Kidney (tissue), 14 donors: ENCODE measurements around the gene TMEM240. TPM values are rescaled to one million over a fixed set of nuclear protein-coding genes. Genes with fewer than 3 reads are reported as not detected.
"Not testable (repeated sequence)": the region's sequence is repeated elsewhere in the genome, so short reads cannot be mapped to it uniquely, and the experiment has no call there.

Experiments used
- DNase-seq, 5 donors: peaks; one replicate each; pipeline ENCODE4 v3.0.0-alpha.2; 2013 to 2020
- FAIRE-seq: peaks from 2 replicates; lab custom pipeline; 2012; peaks lifted over from hg19 to GRCh38; lab: Jason Lieb, UNC
- H3K27ac ChIP-seq, 2 donors: one replicate each; pipeline ENCODE4 v1.7.0; 2013; ENCODE audit warnings: low read depth in 2 of 2, low read length in 2 of 2, inconsistent platforms in 1 of 2
- H3K27me3 ChIP-seq: one replicate; pipeline ENCODE4 v1.7.1; 2013; ENCODE audit warnings: low read length, inconsistent platforms; ENCODE audit not compliant: control insufficient read depth, insufficient read depth
- H3K36me3 ChIP-seq, 3 donors: one replicate each; pipeline versions ENCODE4 v1.7.0 to v1.7.1; 2013; ENCODE audit warnings: low read length in 3 of 3, control low read depth in 1 of 3, inconsistent platforms in 1 of 3; ENCODE audit not compliant: insufficient read depth in 3 of 3, control insufficient read depth in 2 of 3
- H3K4me1 ChIP-seq, 3 donors: one replicate each; pipeline versions ENCODE4 v1.7.0 to v1.7.1; 2013; ENCODE audit warnings: low read length in 3 of 3, inconsistent platforms in 1 of 3, low read depth in 1 of 3; ENCODE audit not compliant: control insufficient read depth in 2 of 3, insufficient read depth in 2 of 3
- H3K4me3 ChIP-seq, 3 donors: one replicate each; pipeline versions ENCODE4 v1.7.0 to v1.8.1; 2013; ENCODE audit warnings: low read length in 3 of 3, control low read depth in 1 of 3, inconsistent platforms in 1 of 3
- H3K9ac ChIP-seq, 3 donors: one replicate each; pipeline versions ENCODE4 v1.7.0 to v1.7.1; 2013; ENCODE audit warnings: low read length in 3 of 3, control low read depth in 1 of 3, inconsistent platforms in 1 of 3
- H3K9me3 ChIP-seq, 3 donors: one replicate each; pipeline versions ENCODE4 v1.7.0 to v1.7.1; 2013; ENCODE audit warnings: low read length in 3 of 3, control low read depth in 1 of 3, inconsistent platforms in 1 of 3; ENCODE audit not compliant: control insufficient read depth in 2 of 3, insufficient read depth in 1 of 3
- intact Hi-C: fragments of 100-400 bp; cut with DNase I; formaldehyde crosslinking; loops from one replicate; pipeline ENCODE4 v1.11.1; 2022
- polyA plus RNA-seq: library from polyadenylated mRNA; stranded (reverse); fragments of 350-450 nt; fragmentation: Illumina TruSeq; extraction: RNeasy Lipid Tissue Mini Kit (QIAGEN cat#74804); gene quantifications from one replicate; pipeline ENCODE4 v1.2.3, GENCODE V29; 2014; ENCODE audit warnings: low read depth, low replicate concordance; ENCODE audit not compliant: insufficient read depth
- total RNA-seq: library from RNA; stranded (reverse); fragmentation: NEBNext Ultra II Directional; extraction: Animal tissue kit (Norgen Biotek cat#: 25700); gene quantifications from one replicate; pipeline ENCODE4 v1.2.1, GENCODE V29; 2021
- TF ChIP-seq, protein P1 (sequence below): IDR thresholded peaks from 3 replicates; pipeline ENCODE4 v1.5.1; 2012; ENCODE audit warnings: mild to moderate bottlenecking, moderate library complexity, borderline replicate concordance; ENCODE audit not compliant: insufficient read depth; ENCODE audit errors: extremely low read depth
- donor health status: control.
- donor health status: control.
- donor health status: control.
- donor health status: control.
- donor health status: control.
- donor health status: DM: yes; HTN: yes; CAD: no.
- donor health status: Normal renal cell carcinoma (clear cell type).

Gene TMEM240
- total and polyA plus RNA-seq, 2 donors from 2014 or later, result 1.7 to 1.9 TPM

DNA sequence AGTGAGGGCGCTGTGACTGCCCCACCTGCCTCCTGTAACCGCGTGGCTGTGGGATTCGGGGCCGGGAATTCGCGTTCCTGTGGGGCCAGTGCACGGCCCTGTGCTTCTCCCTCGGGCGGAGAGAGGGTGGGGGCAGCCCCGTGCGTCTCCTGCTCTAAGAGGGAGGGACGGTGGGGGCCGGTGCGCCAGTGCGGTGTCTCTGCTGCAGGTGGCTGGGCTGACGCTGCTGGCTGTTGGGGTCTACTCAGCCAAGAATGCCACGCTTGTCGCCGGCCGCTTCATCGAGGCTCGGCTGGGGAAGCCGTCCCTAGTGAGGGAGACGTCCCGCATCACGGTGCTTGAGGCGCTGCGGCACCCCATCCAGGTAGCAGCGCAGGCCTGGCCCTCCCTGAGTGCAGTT is 17.9 kb downstream of the TMEM240 start:
- H3K9me3 ChIP-seq, FAIRE-seq, H3K36me3 ChIP-seq, H3K4me3 ChIP-seq, H3K27ac ChIP-seq, H3K4me1 ChIP-seq, H3K27me3 ChIP-seq, intact Hi-C loops, DNase-seq, H3K9ac ChIP-seq: not testable (repeated sequence)

DNA sequence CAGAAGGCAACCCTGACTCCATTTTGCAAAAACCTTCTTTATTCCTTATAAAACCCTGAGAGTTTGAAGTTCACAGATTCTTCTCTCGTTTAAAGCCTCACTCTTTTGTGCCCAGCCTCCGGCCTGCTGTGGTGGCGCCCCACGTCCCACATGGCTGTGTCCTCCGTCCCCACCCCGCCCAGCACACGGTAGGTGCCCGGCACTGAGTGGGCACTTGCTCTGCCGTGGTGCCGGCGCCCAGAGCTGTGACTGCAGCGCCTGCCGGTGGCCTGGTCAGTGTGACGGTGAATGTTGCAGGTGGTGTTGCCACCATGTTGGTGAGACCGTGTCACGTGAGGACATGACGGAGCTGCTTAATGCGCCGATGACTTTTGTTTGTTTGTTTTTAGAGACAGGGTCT is 19.1 kb downstream of the TMEM240 start:
- DNase-seq (no peak), FAIRE-seq (no peak)
- Histone ChIP-seq H3K9me3 (no peaks in the 10 kb centered on the region), H3K4me3 (no peak overlapping the region), H3K36me3 (peaks cover 3 to 7% (median 4%) of the 10 kb centered on the region in 3 donors), H3K9ac (no peak overlapping the region), H3K27ac (no peak overlapping the region), H3K27me3 (no peaks in the 10 kb centered on the region), H3K4me1 (no peaks in the 10 kb centered on the region)
- intact Hi-C loops, result no loop called here
- TF ChIP-seq, protein P1, sequence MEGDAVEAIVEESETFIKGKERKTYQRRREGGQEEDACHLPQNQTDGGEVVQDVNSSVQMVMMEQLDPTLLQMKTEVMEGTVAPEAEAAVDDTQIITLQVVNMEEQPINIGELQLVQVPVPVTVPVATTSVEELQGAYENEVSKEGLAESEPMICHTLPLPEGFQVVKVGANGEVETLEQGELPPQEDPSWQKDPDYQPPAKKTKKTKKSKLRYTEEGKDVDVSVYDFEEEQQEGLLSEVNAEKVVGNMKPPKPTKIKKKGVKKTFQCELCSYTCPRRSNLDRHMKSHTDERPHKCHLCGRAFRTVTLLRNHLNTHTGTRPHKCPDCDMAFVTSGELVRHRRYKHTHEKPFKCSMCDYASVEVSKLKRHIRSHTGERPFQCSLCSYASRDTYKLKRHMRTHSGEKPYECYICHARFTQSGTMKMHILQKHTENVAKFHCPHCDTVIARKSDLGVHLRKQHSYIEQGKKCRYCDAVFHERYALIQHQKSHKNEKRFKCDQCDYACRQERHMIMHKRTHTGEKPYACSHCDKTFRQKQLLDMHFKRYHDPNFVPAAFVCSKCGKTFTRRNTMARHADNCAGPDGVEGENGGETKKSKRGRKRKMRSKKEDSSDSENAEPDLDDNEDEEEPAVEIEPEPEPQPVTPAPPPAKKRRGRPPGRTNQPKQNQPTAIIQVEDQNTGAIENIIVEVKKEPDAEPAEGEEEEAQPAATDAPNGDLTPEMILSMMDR, result no peak

DNA sequence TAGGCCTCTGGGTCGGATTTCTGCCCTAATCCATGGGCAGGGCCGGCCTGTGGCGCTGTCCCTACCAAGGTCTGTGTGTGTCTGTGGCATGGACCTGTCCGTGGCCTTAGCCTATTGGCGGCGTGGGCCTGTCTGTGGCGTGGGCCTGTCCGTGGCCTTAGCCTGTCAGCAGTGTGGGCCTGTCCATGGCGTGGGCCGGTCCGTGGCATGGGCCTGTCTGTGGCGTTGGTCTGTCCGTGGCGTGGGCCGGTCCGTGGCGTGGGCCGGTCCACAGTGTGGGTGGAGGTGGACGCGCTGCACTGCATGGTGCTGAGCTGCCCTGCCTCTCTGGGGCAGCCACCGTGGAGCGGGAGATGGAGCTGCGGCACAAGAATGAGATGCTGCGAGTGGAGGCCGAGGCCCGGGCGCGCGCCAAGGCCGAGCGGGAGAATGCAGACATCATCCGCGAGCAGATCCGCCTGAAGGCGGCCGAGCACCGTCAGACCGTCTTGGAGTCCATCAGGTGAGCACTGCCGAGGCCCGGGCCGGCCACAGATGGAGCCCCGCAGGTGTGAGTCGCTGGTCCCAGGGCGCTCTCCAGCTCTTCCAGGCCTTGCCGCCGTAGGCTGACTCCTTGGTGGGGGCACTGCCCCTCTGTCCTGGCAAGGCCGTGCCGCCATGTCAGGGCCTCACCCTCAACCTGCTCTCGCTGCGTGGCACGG is 20.5 kb downstream of the TMEM240 start:
- H3K27ac ChIP-seq, DNase-seq, FAIRE-seq, H3K27me3 ChIP-seq, H3K9me3 ChIP-seq, H3K4me1 ChIP-seq, H3K9ac ChIP-seq, intact Hi-C loops, H3K36me3 ChIP-seq, H3K4me3 ChIP-seq: not testable (repeated sequence)

DNA sequence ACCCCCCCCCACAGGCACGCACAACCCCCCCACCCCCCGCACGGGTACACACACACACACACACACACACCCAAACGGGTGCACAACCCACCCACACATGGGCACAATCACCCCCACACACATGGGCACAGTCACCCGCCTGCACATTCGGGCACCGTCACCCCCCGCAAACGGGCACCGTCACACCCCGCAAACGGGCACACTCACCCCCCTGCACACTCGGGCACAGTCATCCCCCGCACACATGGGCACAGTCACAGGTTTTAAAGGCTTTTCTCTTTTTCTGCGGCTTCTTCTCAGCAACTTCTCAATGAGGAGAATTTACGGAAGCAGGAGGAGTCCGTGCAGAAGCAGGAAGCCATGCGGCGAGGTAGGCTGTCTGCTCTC is 21.8 kb downstream of the TMEM240 start:
- H3K4me1 ChIP-seq, H3K4me3 ChIP-seq, H3K27ac ChIP-seq, H3K9ac ChIP-seq, DNase-seq, intact Hi-C loops, H3K36me3 ChIP-seq, H3K9me3 ChIP-seq, FAIRE-seq, H3K27me3 ChIP-seq: not testable (repeated sequence)

DNA sequence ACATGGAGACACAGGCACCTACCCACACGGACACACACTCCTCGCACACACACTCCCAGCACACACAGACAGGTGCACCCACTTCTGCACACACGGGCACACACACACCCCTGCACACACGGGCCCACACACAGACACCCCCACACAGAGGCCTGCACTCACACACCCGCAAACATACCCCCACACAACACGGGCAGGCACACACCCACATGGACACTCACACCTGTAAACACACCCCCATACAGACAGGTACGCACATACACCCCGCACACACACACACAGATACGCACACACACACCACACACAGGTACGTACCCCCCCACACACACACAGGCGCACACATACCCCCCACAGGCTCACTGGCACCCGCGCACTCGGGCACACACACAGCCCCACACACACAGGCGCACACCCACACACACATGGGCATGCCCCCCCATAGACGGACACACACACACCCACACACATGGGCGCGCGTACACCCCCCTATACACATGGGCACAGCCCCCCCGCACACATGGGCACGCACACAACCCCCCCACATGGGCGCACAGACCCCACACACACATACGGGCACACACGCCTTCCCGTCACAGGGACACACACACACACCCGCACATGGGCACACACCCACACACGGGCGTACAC is 22.3 kb downstream of the TMEM240 start:
- TF ChIP-seq, protein P1, result no peak
- H3K27me3 ChIP-seq, result no peaks in the 10 kb centered on the region
- H3K36me3 ChIP-seq, result peaks cover 3 to 10% (median 4%) of the 10 kb centered on the region in 3 donors
- intact Hi-C loops, result no loop called here
- no peaks in the 10 kb centered on the region for H3K9me3 ChIP-seq
- FAIRE-seq (no peak), DNase-seq (no peak)
- H3K9ac ChIP-seq, result no peak overlapping the region
- H3K27ac ChIP-seq, result no peak overlapping the region
- H3K4me1 ChIP-seq, result no peaks in the 10 kb centered on the region
- no peak overlapping the region for H3K4me3 ChIP-seq

DNA sequence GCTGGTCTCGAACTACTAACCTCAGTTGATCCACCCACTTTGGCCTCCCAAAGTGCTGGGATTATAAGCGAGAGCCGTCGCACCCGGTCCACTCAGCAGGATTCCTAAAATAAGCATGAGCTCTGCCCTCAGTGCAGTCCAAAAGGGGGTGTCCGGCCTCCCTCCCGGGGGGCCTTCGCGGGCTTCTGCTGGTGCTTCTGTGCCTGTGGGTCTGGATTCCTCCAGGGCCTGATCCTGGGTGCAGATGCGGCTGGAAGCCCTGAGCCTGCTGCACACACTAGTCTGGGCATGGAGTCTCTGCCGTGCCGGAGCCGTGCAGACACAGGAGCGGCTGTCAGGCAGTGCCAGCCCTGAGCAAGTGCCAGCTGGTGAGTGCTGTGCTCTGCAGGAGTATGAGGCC is 23.5 kb downstream of the TMEM240 start:
- H3K9ac ChIP-seq, H3K36me3 ChIP-seq, H3K4me1 ChIP-seq, H3K4me3 ChIP-seq, H3K9me3 ChIP-seq, DNase-seq, H3K27ac ChIP-seq, intact Hi-C loops, FAIRE-seq, H3K27me3 ChIP-seq: not testable (repeated sequence)

DNA sequence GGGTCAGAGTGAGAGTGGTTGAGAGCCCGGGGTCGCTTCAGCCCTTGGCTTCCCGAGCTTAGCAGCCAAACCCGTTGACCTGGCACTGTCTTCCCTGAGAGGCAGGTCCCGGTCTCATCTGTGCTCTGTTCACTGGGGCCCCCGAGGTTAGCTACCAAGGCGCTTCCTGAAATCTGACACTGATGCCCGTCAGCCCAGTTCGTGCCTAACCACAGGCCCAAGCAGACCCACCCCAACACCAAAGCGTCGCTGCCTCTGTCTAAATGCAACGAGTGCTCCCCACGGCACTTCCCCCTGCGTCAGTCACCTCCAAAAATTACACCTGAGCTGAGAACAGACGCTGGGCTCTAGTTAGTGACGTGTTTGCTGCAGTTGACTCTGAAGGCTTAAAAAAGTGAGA is 26.0 kb downstream of the TMEM240 start:
- not testable (repeated sequence) for FAIRE-seq

More for the DNA sequence above, 26.0 kb downstream of the TMEM240 start:
- H3K36me3 ChIP-seq, H3K4me1 ChIP-seq, H3K27me3 ChIP-seq, H3K27ac ChIP-seq, DNase-seq, intact Hi-C loops, H3K9ac ChIP-seq, H3K9me3 ChIP-seq, H3K4me3 ChIP-seq: not testable (repeated sequence)
